Measurements from ENCODE around the gene PRH1.

DNA sequence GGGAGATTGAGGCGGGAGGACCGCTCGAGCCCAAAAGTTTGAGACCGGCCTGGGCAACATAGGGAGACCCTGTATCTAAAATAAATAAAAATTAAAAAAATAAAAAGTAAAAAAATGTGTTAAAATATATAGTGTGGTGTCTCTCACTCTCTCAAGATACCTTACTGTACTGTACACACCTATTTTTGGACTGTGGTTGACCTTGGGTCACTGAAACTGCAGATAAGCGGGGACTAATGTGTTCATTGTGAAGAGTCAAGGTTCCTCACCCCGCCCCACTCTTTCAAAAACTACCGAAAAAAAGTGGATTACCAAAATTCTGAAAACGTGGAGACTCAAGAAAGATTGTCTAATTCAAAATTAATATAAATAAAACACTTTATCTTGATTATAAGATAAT lies 26.3 kb upstream of the PRH1 start:
- TF ChIP-seq, protein P1, sequence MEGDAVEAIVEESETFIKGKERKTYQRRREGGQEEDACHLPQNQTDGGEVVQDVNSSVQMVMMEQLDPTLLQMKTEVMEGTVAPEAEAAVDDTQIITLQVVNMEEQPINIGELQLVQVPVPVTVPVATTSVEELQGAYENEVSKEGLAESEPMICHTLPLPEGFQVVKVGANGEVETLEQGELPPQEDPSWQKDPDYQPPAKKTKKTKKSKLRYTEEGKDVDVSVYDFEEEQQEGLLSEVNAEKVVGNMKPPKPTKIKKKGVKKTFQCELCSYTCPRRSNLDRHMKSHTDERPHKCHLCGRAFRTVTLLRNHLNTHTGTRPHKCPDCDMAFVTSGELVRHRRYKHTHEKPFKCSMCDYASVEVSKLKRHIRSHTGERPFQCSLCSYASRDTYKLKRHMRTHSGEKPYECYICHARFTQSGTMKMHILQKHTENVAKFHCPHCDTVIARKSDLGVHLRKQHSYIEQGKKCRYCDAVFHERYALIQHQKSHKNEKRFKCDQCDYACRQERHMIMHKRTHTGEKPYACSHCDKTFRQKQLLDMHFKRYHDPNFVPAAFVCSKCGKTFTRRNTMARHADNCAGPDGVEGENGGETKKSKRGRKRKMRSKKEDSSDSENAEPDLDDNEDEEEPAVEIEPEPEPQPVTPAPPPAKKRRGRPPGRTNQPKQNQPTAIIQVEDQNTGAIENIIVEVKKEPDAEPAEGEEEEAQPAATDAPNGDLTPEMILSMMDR (IDR thresholded peaks at IDR 0.05; ENCODE audit: insufficient read depth, low read length) = no peak
- TF ChIP-seq, protein P2, sequence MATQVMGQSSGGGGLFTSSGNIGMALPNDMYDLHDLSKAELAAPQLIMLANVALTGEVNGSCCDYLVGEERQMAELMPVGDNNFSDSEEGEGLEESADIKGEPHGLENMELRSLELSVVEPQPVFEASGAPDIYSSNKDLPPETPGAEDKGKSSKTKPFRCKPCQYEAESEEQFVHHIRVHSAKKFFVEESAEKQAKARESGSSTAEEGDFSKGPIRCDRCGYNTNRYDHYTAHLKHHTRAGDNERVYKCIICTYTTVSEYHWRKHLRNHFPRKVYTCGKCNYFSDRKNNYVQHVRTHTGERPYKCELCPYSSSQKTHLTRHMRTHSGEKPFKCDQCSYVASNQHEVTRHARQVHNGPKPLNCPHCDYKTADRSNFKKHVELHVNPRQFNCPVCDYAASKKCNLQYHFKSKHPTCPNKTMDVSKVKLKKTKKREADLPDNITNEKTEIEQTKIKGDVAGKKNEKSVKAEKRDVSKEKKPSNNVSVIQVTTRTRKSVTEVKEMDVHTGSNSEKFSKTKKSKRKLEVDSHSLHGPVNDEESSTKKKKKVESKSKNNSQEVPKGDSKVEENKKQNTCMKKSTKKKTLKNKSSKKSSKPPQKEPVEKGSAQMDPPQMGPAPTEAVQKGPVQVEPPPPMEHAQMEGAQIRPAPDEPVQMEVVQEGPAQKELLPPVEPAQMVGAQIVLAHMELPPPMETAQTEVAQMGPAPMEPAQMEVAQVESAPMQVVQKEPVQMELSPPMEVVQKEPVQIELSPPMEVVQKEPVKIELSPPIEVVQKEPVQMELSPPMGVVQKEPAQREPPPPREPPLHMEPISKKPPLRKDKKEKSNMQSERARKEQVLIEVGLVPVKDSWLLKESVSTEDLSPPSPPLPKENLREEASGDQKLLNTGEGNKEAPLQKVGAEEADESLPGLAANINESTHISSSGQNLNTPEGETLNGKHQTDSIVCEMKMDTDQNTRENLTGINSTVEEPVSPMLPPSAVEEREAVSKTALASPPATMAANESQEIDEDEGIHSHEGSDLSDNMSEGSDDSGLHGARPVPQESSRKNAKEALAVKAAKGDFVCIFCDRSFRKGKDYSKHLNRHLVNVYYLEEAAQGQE (IDR thresholded peaks at IDR 0.05; ENCODE audit: insufficient replicate concordance, low read depth) = no peak
- TF ChIP-seq POLR2AphosphoS5 (IDR thresholded peaks at IDR 0.05; ENCODE audit: low read depth) = no peak
- no peak for TF ChIP-seq GABPA (IDR thresholded peaks at IDR 0.05; ENCODE audit: low read depth)
- no peak for TF ChIP-seq SPI1 (IDR thresholded peaks at IDR 0.05; ENCODE audit: borderline replicate concordance, low read depth)

All from HL-60 (cell line).